Activated T-cell treated with anti-CD3 and anti-CD28 coated beads, Interleukin-2, amount 50 U/mL, for 72 hours (primary cell): ENCODE data around the gene NELFCD. TPM values are rescaled to one million over a fixed set of nuclear protein-coding genes. Genes with fewer than 3 reads are reported as not detected.

ENCODE experiments used
- ATAC-seq, 2 donors: fragments of 150-1000 bp; cut with Tn5 transposase; replicated peaks in 1 of 2; 2 replicates each; pipeline ENCODE4 v1.10.0; 2021; ENCODE audit warnings: moderate library complexity in 2 of 2, mild to moderate bottlenecking in 1 of 2
- DNase-seq, 2 donors: peaks; one replicate each; pipeline ENCODE4 v3.0.0; 2021 to 2022; ENCODE audit warnings: mixed read lengths in 1 of 2
- H3K27ac Mint-ChIP-seq: one replicate; pipeline ENCODE4 v1.8.0; 2022; ENCODE audit warnings: mild to moderate bottlenecking, moderate library complexity, mixed read lengths
- H3K27me3 Mint-ChIP-seq: one replicate; pipeline ENCODE4 v1.8.0; 2022; ENCODE audit warnings: low read depth, mixed read lengths
- H3K36me3 Mint-ChIP-seq, 2 donors: one replicate each; pipeline ENCODE4 v1.8.0; 2022; ENCODE audit warnings: mixed read lengths in 2 of 2, mild to moderate bottlenecking in 1 of 2; ENCODE audit not compliant: insufficient read depth in 2 of 2
- H3K4me1 Mint-ChIP-seq: one replicate; pipeline ENCODE4 v1.8.0; 2022; ENCODE audit warnings: low read depth, mixed read lengths
- H3K4me3 Mint-ChIP-seq, 2 donors: one replicate each; pipeline ENCODE4 v1.8.0; 2022; ENCODE audit warnings: mild to moderate bottlenecking in 2 of 2, mixed read lengths in 2 of 2, moderate library complexity in 2 of 2
- H3K9me3 Mint-ChIP-seq, 2 donors: one replicate each; pipeline ENCODE4 v1.8.0; 2022; ENCODE audit warnings: mixed read lengths in 2 of 2
- total RNA-seq, 2 donors: library from RNA; stranded (reverse); gene quantifications; one replicate each; pipeline ENCODE4 v1.2.3, GENCODE V29; 2022

Gene NELFCD
- total RNA-seq, 2 donors from 2014 or later, result 66.2 to 67.5 TPM

DNA sequence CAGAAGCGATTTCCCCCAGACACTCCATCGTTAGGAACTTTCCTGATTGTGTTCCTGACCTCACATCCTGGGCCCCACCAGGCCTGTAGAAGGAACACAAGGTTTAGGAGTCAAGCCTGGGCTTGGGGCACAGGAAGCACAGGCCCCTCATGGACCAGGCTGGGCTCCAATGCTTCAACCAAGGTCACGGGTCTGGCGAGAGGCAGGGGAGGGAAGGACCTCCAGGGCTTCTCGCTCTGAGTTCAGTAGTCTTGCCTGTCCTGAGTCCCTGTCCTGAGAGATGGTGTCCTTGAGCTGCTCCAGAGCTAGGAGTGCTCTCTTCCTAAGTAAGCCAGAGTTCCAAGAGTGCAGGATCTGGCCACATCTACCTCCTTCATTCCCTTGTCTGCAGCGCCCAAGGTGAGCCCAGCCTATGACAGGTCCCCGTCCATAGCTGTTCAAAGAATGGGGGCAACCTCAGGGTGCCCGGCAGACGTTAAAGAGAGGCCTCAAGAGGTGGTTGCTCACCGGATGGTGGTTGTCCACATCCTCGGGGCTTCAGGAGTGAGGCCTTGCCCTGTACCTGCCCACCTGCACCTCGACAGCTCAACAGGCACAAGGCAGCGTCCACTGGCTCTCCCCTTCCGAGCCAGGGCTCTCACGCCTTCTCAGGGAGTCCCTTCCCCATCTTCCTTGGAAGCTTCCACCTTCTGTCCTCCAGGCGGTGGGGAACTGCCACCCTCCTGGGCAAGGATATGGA is 36.6 kb downstream of the NELFCD start:
- Mint-ChIP-seq H3K4me1 (peaks cover 50% of the 10 kb centered on the region), H3K27ac (no peak overlapping the region), H3K27me3 (no peaks in the 10 kb centered on the region), H3K4me3 (no peak overlapping the region), H3K36me3 (peaks cover 0 to 5% of the 10 kb centered on the region in 2 donors), H3K9me3 (no peaks in the 10 kb centered on the region)
- DNase-seq (no peak), ATAC-seq (no peak)

DNA sequence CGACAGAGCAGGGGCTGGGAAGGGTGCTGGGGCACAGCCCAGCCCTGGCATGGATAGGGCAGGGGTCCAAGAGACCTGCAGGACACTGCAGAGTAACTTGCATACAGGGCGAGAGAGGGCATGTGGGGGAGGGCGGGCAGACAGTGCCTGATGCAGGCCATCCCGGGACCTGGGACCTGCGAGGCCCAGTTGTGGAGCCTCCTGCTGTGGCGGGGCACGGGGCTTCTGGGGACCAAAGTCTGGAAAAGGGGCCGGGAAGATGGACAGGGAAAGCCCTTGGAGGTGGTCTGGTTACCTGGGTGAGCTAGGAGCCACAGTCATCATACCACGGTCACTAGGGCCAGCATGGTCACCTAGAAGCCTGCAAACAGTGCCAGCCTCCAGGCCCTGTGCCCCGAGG is 37.8 kb downstream of the NELFCD start:
- Mint-ChIP-seq H3K27me3 (no peaks in the 10 kb centered on the region), H3K9me3 (no peaks in the 10 kb centered on the region), H3K27ac (no peak overlapping the region)

DNA sequence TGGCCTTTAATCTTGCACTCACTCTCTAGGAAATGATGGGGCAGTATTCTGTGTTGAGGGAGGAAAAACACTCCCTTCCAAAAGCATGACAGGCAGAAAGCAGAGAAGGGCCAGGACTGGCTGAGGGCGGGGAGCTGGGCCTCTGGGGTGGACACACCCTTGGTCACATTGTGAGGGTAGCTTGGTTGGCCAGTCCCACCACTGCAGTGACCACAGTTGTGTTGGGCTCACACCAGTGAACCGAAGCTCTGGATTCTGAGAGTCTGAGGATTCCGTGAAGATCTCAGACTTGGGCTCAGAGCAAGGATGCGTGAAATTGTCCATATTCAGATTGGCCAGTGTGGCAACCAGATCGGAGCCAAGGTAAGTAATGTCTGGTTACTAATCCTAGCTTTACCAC is 38.2 kb downstream of the NELFCD start, which contains the start of gene TUBB1:
TSS of gene TUBB1 (plus strand) at position 213 of the 400 bp plus-strand sequence. CDS start at position 307, 94 bp downstream.
- Mint-ChIP-seq H3K36me3 (peaks cover 0 to 6% of the 10 kb centered on the region in 2 donors), H3K27ac (no peak within 1 kb of the TSS), H3K9me3 (no peaks in the 10 kb centered on the region), H3K4me1 (peaks cover 38% of the 10 kb centered on the region), H3K4me3 (no peak within 1 kb of the TSS), H3K27me3 (no peaks in the 10 kb centered on the region)
- no peak for DNase-seq
- no peak for ATAC-seq

More for the DNA sequence above, 37.8 kb downstream of the NELFCD start:
- DNase-seq, result no peak
- no peak for ATAC-seq
- H3K36me3 Mint-ChIP-seq, result peaks cover 0 to 6% of the 10 kb centered on the region in 2 donors
- H3K4me3 Mint-ChIP-seq, result no peak overlapping the region
- peaks cover 42% of the 10 kb centered on the region for H3K4me1 Mint-ChIP-seq

DNA sequence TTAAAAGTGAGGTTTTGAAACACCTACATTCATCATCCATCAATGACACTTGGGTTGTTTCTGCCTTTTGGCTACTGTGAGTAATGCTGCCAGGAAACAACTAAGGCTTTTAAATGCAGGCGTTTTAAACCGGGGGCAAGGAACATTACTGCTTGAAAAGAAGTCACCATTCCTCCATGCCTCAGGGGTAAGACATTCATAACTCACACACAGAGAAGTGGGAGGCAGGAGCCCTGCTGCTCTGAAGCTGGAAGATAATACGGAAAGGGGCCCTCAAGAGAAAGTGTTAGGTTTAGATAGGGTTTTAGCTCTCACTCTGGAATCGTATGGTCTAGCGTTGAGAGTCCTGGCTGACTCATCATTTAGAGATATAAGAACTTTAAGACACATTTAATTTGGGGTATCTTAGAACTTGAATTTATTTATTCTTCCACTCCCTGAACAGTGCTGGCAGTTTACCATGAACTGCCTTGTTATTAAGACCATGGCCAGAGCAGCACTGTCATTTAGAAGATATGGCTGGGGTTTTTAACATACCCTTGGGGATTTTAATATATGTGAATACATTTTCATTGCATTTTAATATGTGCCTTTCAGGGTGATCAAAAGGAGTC is 40.0 kb downstream of the NELFCD start:
- no peaks in the 10 kb centered on the region for H3K27me3 Mint-ChIP-seq
- H3K27ac Mint-ChIP-seq, result no peak overlapping the region
- ATAC-seq (no peak), DNase-seq (no peak)
- no peak overlapping the region for H3K4me3 Mint-ChIP-seq
- H3K36me3 Mint-ChIP-seq, result peaks cover 0 to 13% of the 10 kb centered on the region in 2 donors
- peaks cover 29% of the 10 kb centered on the region for H3K4me1 Mint-ChIP-seq
- no peaks in the 10 kb centered on the region for H3K9me3 Mint-ChIP-seq

DNA sequence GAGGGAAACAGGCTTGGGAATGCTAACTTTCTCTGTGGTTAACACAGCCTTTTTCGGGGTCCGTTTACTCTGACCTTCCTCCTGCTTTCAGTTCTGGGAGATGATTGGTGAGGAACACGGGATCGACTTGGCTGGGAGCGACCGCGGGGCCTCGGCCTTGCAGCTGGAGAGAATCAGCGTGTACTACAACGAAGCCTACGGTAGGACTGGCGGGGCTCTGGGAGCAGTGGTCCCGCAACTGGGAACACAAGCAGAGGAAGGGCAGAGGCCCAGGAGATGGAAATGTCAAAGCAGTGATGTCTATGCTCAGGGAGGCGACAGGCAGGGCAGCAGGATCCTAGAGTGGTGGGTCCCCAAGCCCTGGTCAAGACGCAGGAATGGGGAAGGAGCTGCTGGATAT is 41.7 kb downstream of the NELFCD start:
- DNase-seq, result no peak
- H3K4me3 Mint-ChIP-seq, result no peak overlapping the region
- H3K4me1 Mint-ChIP-seq, result peaks cover 31% of the 10 kb centered on the region
- no peaks in the 10 kb centered on the region for H3K9me3 Mint-ChIP-seq
- H3K27ac Mint-ChIP-seq, result no peak overlapping the region
- H3K36me3 Mint-ChIP-seq, result peaks cover 2 to 23% of the 10 kb centered on the region in 2 donors
- H3K27me3 Mint-ChIP-seq, result no peaks in the 10 kb centered on the region
- no peak for ATAC-seq

DNA sequence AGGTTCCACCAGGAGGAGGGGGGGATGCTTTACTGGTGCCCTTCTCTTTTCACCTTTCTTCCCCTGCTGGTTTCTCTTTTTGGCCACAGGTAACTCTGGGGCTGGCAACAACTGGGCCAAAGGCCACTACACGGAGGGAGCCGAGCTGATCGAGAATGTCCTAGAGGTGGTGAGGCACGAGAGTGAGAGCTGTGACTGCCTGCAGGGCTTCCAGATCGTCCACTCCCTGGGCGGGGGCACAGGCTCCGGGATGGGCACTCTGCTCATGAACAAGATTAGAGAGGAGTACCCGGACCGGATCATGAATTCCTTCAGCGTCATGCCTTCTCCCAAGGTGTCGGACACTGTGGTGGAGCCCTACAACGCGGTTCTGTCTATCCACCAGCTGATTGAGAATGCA is 42.6 kb downstream of the NELFCD start:
- peaks cover 2 to 28% of the 10 kb centered on the region in 2 donors for H3K36me3 Mint-ChIP-seq
- no peak for DNase-seq
- no peak for ATAC-seq
- H3K4me3 Mint-ChIP-seq, result no peak overlapping the region
- H3K27me3 Mint-ChIP-seq, result no peaks in the 10 kb centered on the region
- H3K9me3 Mint-ChIP-seq, result no peaks in the 10 kb centered on the region
- H3K4me1 Mint-ChIP-seq, result peaks cover 35% of the 10 kb centered on the region
- H3K27ac Mint-ChIP-seq, result no peak overlapping the region

DNA sequence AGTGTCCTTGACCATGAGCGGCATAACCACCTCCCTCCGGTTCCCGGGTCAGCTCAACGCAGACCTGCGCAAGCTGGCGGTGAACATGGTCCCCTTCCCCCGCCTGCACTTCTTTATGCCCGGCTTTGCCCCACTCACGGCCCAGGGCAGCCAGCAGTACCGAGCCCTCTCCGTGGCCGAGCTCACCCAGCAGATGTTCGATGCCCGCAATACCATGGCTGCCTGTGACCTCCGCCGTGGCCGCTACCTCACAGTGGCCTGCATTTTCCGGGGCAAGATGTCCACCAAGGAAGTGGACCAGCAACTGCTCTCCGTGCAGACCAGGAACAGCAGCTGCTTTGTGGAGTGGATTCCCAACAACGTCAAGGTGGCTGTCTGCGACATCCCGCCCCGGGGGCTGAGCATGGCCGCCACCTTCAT is 43.1 kb downstream of the NELFCD start:
- ATAC-seq (no peak), DNase-seq (no peak)
- Mint-ChIP-seq H3K4me3 (no peak overlapping the region), H3K27ac (no peak overlapping the region), H3K9me3 (no peaks in the 10 kb centered on the region), H3K4me1 (peaks cover 40% of the 10 kb centered on the region), H3K27me3 (no peaks in the 10 kb centered on the region), H3K36me3 (peaks cover 2 to 31% of the 10 kb centered on the region in 2 donors)

DNA sequence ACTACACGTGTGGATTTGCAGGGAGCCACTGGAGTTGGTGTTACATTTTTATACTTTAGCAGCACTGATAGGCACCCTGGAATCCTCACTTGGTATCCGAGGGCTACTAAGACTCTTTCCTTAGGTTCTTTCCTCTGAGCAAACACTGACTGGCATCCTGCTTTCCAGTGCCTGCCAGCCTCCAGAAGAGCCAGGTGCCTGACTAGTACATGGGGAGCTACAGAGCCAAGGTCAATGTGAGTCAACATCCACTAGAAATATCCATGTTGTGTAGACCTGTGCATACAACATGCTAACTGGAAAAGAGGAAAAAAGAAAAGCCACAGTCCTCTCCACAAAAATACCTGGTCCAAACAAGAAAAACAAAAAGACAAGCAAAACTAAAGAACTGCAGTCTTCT is 44.0 kb downstream of the NELFCD start:
- ATAC-seq, result no peak
- Mint-ChIP-seq H3K4me1 (peaks cover 50% of the 10 kb centered on the region), H3K27ac (no peak overlapping the region)

DNA sequence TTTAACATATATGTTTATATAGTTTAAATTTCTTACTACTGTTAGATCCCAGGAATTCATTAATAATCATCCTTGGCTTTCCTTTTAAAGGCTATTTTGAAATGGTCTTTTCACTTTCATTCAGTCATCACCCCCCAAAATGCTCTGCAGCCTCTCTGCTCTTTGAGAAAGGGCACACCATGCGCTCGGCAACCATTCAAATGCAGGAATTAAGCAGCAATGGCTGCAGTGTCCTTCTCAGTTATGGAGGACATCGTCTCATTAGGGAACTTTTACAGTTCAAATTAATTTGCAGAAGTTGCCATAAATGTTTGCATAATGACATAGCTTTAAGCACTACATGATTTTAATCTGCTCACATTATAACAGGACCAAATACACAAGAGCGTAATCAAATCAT is 44.5 kb downstream of the NELFCD start:
- Mint-ChIP-seq H3K4me1 (peaks cover 54% of the 10 kb centered on the region), H3K27ac (no peak overlapping the region), H3K36me3 (peaks cover 4 to 40% of the 10 kb centered on the region in 2 donors), H3K4me3 (no peak overlapping the region), H3K9me3 (no peaks in the 10 kb centered on the region), H3K27me3 (no peaks in the 10 kb centered on the region)
- ATAC-seq (no peak), DNase-seq (no peak)

More for the DNA sequence above, 44.0 kb downstream of the NELFCD start:
- Mint-ChIP-seq H3K27me3 (no peaks in the 10 kb centered on the region), H3K9me3 (no peaks in the 10 kb centered on the region), H3K36me3 (peaks cover 2 to 36% of the 10 kb centered on the region in 2 donors), H3K4me3 (no peak overlapping the region)
- no peak for DNase-seq

DNA sequence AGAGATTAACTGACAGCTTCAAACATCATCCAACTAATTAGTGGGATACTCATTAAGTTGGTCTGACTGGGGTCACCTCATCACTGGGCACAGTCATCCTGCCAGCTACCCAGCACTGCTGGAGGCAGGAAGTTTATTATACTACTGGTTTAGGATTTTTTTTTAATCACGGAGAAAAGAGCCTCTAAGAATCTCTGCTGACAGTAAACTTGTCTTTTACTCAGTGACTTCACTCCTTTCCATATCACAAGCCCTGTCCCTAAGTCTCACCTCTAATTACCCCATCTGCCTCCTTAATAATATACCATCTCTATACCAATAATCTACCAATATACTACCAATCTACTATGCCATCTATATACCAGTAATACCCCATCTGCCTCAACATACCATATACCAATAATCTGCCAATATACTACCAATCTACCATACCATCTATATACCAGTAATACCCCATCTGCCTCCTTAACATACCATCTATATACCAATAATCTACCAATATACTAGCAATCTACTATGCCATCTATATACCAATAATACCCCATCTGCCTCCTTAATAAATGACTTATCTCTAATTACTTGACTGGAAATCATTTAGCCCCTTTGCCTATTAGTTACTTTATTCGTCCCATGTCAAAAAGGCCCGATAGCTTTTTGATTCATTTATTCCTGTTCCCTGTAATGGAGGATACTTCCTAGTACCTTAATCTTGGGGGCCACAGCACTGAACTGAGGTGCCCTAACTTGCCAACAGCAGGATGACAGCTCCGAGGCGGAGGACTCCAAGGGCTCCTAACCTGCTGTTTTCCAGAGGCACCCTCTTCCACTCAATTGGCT is 46.1 kb downstream of the NELFCD start:
- DNase-seq, result no peak
- H3K4me3 Mint-ChIP-seq, result peak overlapping the region in 1 of 2 donors; percentile 36
- no peaks in the 10 kb centered on the region for H3K9me3 Mint-ChIP-seq
- H3K4me1 Mint-ChIP-seq, result peaks cover 56% of the 10 kb centered on the region
- no peaks in the 10 kb centered on the region for H3K27me3 Mint-ChIP-seq
- ATAC-seq, result no peak
- H3K27ac Mint-ChIP-seq, result peak overlapping the region; percentile 89
- H3K36me3 Mint-ChIP-seq, result peaks cover 7 to 49% of the 10 kb centered on the region in 2 donors

DNA sequence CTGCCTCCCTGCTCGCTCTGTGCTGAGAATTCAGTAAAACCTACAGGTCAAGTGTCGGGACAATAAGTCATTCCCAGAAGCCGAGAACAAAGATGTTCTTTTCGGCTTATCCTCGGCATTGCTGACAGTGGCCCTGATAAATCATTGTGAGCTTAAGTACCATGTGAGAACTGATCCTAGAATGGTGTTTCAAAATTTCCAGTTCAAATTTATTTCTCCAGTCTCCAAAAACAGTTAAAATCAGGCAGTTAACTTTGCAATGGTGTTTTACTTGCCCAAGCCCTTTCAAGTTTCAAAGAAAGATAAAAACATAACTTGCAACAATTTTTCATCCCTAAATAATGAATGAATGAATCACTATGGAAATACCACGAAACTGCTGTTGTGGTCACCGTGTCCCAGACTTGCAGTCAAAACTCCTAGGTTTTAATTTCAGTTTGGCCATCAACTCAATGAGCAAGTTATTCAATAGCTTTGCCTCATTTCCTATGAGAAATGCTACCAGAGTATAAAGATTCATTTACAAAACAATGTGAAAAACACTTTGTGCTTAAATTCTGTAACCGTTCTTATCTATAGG is 46.8 kb downstream of the NELFCD start:
- peak overlapping the region in 1 of 2 donors; percentile 36 for H3K4me3 Mint-ChIP-seq
- peaks cover 8 to 45% of the 10 kb centered on the region in 2 donors for H3K36me3 Mint-ChIP-seq
- DNase-seq (no peak), ATAC-seq (no peak)
- peaks cover 56% of the 10 kb centered on the region for H3K4me1 Mint-ChIP-seq
- H3K9me3 Mint-ChIP-seq, result no peaks in the 10 kb centered on the region
- peak overlapping the region; percentile 59 for H3K27ac Mint-ChIP-seq
- no peaks in the 10 kb centered on the region for H3K27me3 Mint-ChIP-seq

DNA sequence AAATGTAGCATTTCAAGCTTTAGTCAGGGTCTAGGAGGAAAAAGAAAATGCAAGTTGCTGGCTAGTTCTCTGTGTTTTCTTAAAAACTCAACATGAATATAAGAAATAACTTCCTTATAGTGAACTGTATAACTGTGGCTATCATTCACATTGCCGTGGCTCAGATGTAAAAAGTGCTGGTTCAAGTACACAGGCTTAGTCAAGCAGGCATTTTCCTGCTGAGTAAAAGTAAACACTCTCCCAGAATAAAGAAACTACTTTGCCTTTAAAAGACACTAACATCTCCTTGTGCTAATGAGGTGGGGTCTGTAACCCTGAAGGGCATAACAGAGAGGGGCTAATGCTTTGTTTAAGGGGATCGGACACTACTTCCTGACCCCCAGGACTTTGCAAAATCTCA is 47.8 kb downstream of the NELFCD start:
- DNase-seq (no peak), ATAC-seq (no peak)
- peak overlapping the region; percentile 83 for H3K27ac Mint-ChIP-seq
- H3K4me1 Mint-ChIP-seq, result peaks cover 62% of the 10 kb centered on the region
- H3K36me3 Mint-ChIP-seq, result peaks cover 8 to 46% of the 10 kb centered on the region in 2 donors
- no peaks in the 10 kb centered on the region for H3K27me3 Mint-ChIP-seq
- no peaks in the 10 kb centered on the region for H3K9me3 Mint-ChIP-seq
- peak overlapping the region; percentile 87 to 96 for H3K4me3 Mint-ChIP-seq
